ENCODE data around the gene MAGOH.

The MAGOH gene

GRCh38 chr1:53270873-53271272 is 32.6 kb upstream of the MAGOH start:
- Histone ChIP-seq H3K27ac (ENCODE audit: insufficient read depth, low read depth, low read length, poor library complexity, severe bottlenecking) (no peak overlapping the region), H3K27me3 (ENCODE audit: control insufficient read depth, insufficient read depth, low read length, poor library complexity, severe bottlenecking) (no peaks in the 10 kb centered on the region), H3K4me3 (ENCODE audit: insufficient read depth, low read depth, low read length) (no peak overlapping the region), H3K4me1 (ENCODE audit: control insufficient read depth, insufficient read depth, low read length) (no peaks in the 10 kb centered on the region), H3K9me3 (ENCODE audit: control insufficient read depth, low read length) (no peaks in the 10 kb centered on the region), H3K36me3 (ENCODE audit: control insufficient read depth, insufficient read depth, low read length) (peaks cover 4% of the 10 kb centered on the region)
- 93 to 94% methylated on average over 8 of the region's 8 CpGs for WGBS, 2 experiments

- Histone ChIP-seq H3K27me3 (ENCODE audit: control insufficient read depth, insufficient read depth, low read length, poor library complexity, severe bottlenecking) (no peaks in the 10 kb centered on the region), H3K9me3 (ENCODE audit: control insufficient read depth, low read length) (no peaks in the 10 kb centered on the region), H3K4me1 (ENCODE audit: control insufficient read depth, insufficient read depth, low read length) (no peaks in the 10 kb centered on the region), H3K27ac (ENCODE audit: insufficient read depth, low read depth, low read length, poor library complexity, severe bottlenecking) (no peak overlapping the region), H3K4me3 (ENCODE audit: insufficient read depth, low read depth, low read length) (no peak overlapping the region), H3K36me3 (ENCODE audit: control insufficient read depth, insufficient read depth, low read length) (peaks cover 4% of the 10 kb centered on the region)
- WGBS, 2 experiments: 93% methylated on average over 1 of the region's 1 CpG
Observed at GRCh38 chr1:53270107-53270506, 31.8 kb upstream of the MAGOH start.

- no peak overlapping the region for H3K4me3 ChIP-seq (ENCODE audit: insufficient read depth, low read depth, low read length)
- H3K36me3 ChIP-seq (ENCODE audit: control insufficient read depth, insufficient read depth, low read length): peaks cover 4% of the 10 kb centered on the region
- H3K9me3 ChIP-seq (ENCODE audit: control insufficient read depth, low read length): no peaks in the 10 kb centered on the region
- H3K4me1 ChIP-seq (ENCODE audit: control insufficient read depth, insufficient read depth, low read length): no peaks in the 10 kb centered on the region
- H3K27ac ChIP-seq (ENCODE audit: insufficient read depth, low read depth, low read length, poor library complexity, severe bottlenecking): no peak overlapping the region
- no peaks in the 10 kb centered on the region for H3K27me3 ChIP-seq (ENCODE audit: control insufficient read depth, insufficient read depth, low read length, poor library complexity, severe bottlenecking)
Observed at GRCh38 chr1:53267761-53268160, 29.4 kb upstream of the MAGOH start.

DNA sequence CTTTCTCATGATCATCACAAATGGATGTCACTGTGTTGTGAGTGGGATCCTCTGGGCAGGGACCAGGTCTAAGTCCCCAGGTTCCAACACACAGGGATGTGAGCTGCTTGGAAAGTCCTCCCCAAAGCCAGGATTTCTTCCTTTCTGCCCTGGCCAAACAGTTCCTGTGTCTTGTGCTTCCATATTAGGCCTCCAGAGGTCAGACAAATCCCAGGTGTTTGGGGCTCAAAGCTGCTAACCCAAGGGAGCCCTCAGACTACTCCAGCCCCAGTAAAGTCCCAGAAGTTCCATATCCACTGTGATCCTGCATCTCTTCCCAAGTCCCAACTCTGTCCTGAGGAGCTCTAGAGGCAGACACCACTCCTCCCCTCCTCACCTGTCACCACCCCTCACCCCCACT is 27.7 kb upstream of the MAGOH start:
- Histone ChIP-seq H3K27ac (ENCODE audit: insufficient read depth, low read depth, low read length, poor library complexity, severe bottlenecking) (no peak overlapping the region), H3K4me3 (ENCODE audit: insufficient read depth, low read depth, low read length) (no peak overlapping the region), H3K36me3 (ENCODE audit: control insufficient read depth, insufficient read depth, low read length) (peaks cover 4% of the 10 kb centered on the region), H3K27me3 (ENCODE audit: control insufficient read depth, insufficient read depth, low read length, poor library complexity, severe bottlenecking) (no peaks in the 10 kb centered on the region), H3K9me3 (ENCODE audit: control insufficient read depth, low read length) (no peaks in the 10 kb centered on the region), H3K4me1 (ENCODE audit: control insufficient read depth, insufficient read depth, low read length) (no peaks in the 10 kb centered on the region)

DNA sequence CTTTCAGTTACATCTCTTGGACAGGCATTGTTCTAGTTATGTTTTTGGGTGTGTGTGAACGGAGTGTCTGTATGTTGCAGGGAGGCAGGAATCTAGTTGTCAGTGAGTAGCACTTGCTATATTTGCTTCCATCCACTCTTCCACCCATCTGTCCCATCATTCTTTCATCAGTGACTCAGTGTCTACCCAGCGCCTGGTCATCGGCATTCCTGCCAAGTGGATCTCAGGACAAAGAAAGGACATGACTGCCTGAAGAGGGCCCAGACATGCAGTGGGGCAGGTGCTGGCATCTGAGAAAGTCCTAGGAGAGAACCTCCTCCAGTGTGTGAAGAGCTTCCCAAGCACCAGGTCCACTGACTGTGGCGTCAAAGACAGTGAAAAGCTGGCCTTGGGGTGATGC is 27.3 kb upstream of the MAGOH start:
- 97 to 98% methylated on average over 3 to 4 of the region's 4 CpGs for WGBS, 2 experiments
- no peak overlapping the region for H3K27ac ChIP-seq (ENCODE audit: insufficient read depth, low read depth, low read length, poor library complexity, severe bottlenecking)
- no peak overlapping the region for H3K4me3 ChIP-seq (ENCODE audit: insufficient read depth, low read depth, low read length)
- H3K4me1 ChIP-seq (ENCODE audit: control insufficient read depth, insufficient read depth, low read length): no peaks in the 10 kb centered on the region
- no peaks in the 10 kb centered on the region for H3K27me3 ChIP-seq (ENCODE audit: control insufficient read depth, insufficient read depth, low read length, poor library complexity, severe bottlenecking)
- H3K36me3 ChIP-seq (ENCODE audit: control insufficient read depth, insufficient read depth, low read length): peaks cover 4% of the 10 kb centered on the region
- H3K9me3 ChIP-seq (ENCODE audit: control insufficient read depth, low read length): no peaks in the 10 kb centered on the region

GRCh38 chr1:53264048-53264447 is 25.7 kb upstream of the MAGOH start:
- peaks cover 4% of the 10 kb centered on the region for H3K36me3 ChIP-seq (ENCODE audit: control insufficient read depth, insufficient read depth, low read length)
- H3K4me3 ChIP-seq (ENCODE audit: insufficient read depth, low read depth, low read length): no peak overlapping the region
- WGBS, 2 experiments: 96% methylated on average over 11 of the region's 11 CpGs
- H3K9me3 ChIP-seq (ENCODE audit: control insufficient read depth, low read length): no peaks in the 10 kb centered on the region
- H3K27me3 ChIP-seq (ENCODE audit: control insufficient read depth, insufficient read depth, low read length, poor library complexity, severe bottlenecking): no peaks in the 10 kb centered on the region
- H3K4me1 ChIP-seq (ENCODE audit: control insufficient read depth, insufficient read depth, low read length): no peaks in the 10 kb centered on the region
- no peak overlapping the region for H3K27ac ChIP-seq (ENCODE audit: insufficient read depth, low read depth, low read length, poor library complexity, severe bottlenecking)

- H3K27me3 ChIP-seq (ENCODE audit: control insufficient read depth, insufficient read depth, low read length, poor library complexity, severe bottlenecking): no peaks in the 10 kb centered on the region
- H3K27ac ChIP-seq (ENCODE audit: insufficient read depth, low read depth, low read length, poor library complexity, severe bottlenecking): no peak overlapping the region
- no peaks in the 10 kb centered on the region for H3K9me3 ChIP-seq (ENCODE audit: control insufficient read depth, low read length)
- H3K4me3 ChIP-seq (ENCODE audit: insufficient read depth, low read depth, low read length): no peak overlapping the region
- H3K36me3 ChIP-seq (ENCODE audit: control insufficient read depth, insufficient read depth, low read length): no peaks in the 10 kb centered on the region
- WGBS, 2 experiments: 94 to 96% methylated on average over 3 of the region's 3 CpGs
- H3K4me1 ChIP-seq (ENCODE audit: control insufficient read depth, insufficient read depth, low read length): no peaks in the 10 kb centered on the region
Observed at GRCh38 chr1:53262000-53262399, 23.7 kb upstream of the MAGOH start.

DNA sequence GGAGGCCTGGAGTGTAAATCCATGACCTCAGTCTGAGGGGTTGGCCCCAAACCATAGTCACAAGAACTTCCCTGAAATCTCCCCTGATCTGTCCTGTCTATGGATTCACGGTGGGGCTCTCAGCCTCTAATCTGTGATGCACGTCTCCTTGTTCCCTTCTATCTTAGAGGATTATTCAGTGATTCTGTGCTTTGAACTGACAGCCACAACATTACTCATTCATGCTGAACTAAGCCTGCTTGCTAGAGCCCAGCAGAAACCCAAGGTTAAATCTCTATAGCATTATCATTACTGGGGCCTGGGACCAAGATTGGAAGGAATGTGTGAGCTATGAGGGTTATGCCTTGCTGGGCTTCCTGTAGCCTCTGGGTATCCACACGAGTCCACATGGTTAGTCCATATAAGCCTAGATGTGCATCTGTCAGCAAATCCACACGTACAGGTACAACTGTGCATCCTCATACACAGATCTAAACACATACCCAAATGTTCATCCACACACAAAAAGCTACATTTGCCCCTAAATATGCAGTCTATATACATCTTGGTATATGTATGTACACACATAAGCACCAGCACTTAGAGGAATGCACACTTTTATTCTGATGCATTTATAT is 22.4 kb upstream of the MAGOH start:
- Histone ChIP-seq H3K36me3 (ENCODE audit: control insufficient read depth, insufficient read depth, low read length) (no peaks in the 10 kb centered on the region), H3K4me3 (ENCODE audit: insufficient read depth, low read depth, low read length) (no peak overlapping the region), H3K27ac (ENCODE audit: insufficient read depth, low read depth, low read length, poor library complexity, severe bottlenecking) (no peak overlapping the region), H3K9me3 (ENCODE audit: control insufficient read depth, low read length) (no peaks in the 10 kb centered on the region), H3K27me3 (ENCODE audit: control insufficient read depth, insufficient read depth, low read length, poor library complexity, severe bottlenecking) (no peaks in the 10 kb centered on the region), H3K4me1 (ENCODE audit: control insufficient read depth, insufficient read depth, low read length) (no peaks in the 10 kb centered on the region)
- WGBS, 2 experiments: 87 to 93% methylated on average over 4 of the region's 4 CpGs

DNA sequence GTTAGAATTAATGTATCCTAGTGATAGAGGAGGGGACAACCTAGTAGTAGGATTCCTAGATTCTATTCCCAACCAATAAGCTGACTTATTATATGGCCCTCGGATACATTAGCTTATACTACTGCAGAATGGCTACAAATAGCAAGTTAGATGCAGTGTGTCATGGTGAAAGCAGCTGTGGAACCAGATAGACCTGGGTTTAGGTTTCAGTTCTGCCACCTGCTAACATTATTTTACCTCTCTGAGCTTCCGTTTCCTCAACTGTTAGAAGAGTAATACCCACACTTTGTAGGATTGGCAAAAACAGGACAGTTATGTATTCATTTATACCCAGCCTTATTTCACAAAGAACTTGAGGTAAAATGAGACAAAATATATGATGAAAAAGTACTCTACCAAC is 21.6 kb upstream of the MAGOH start:
- Histone ChIP-seq H3K36me3 (ENCODE audit: control insufficient read depth, insufficient read depth, low read length) (no peaks in the 10 kb centered on the region), H3K27ac (ENCODE audit: insufficient read depth, low read depth, low read length, poor library complexity, severe bottlenecking) (no peak overlapping the region), H3K4me1 (ENCODE audit: control insufficient read depth, insufficient read depth, low read length) (no peaks in the 10 kb centered on the region), H3K4me3 (ENCODE audit: insufficient read depth, low read depth, low read length) (no peak overlapping the region), H3K27me3 (ENCODE audit: control insufficient read depth, insufficient read depth, low read length, poor library complexity, severe bottlenecking) (no peaks in the 10 kb centered on the region), H3K9me3 (ENCODE audit: control insufficient read depth, low read length) (no peaks in the 10 kb centered on the region)
- WGBS, 2 experiments: 91 to 100% methylated on average over 2 of the region's 2 CpGs

- no peak overlapping the region for H3K27ac ChIP-seq (ENCODE audit: insufficient read depth, low read depth, low read length, poor library complexity, severe bottlenecking)
- no peaks in the 10 kb centered on the region for H3K27me3 ChIP-seq (ENCODE audit: control insufficient read depth, insufficient read depth, low read length, poor library complexity, severe bottlenecking)
- no peaks in the 10 kb centered on the region for H3K9me3 ChIP-seq (ENCODE audit: control insufficient read depth, low read length)
- H3K36me3 ChIP-seq (ENCODE audit: control insufficient read depth, insufficient read depth, low read length): no peaks in the 10 kb centered on the region
- no peaks in the 10 kb centered on the region for H3K4me1 ChIP-seq (ENCODE audit: control insufficient read depth, insufficient read depth, low read length)
- no peak overlapping the region for H3K4me3 ChIP-seq (ENCODE audit: insufficient read depth, low read depth, low read length)
- WGBS, 2 experiments: 85 to 95% methylated on average over 1 of the region's 1 CpG
Observed at GRCh38 chr1:53258216-53258615, 19.9 kb upstream of the MAGOH start.

DNA sequence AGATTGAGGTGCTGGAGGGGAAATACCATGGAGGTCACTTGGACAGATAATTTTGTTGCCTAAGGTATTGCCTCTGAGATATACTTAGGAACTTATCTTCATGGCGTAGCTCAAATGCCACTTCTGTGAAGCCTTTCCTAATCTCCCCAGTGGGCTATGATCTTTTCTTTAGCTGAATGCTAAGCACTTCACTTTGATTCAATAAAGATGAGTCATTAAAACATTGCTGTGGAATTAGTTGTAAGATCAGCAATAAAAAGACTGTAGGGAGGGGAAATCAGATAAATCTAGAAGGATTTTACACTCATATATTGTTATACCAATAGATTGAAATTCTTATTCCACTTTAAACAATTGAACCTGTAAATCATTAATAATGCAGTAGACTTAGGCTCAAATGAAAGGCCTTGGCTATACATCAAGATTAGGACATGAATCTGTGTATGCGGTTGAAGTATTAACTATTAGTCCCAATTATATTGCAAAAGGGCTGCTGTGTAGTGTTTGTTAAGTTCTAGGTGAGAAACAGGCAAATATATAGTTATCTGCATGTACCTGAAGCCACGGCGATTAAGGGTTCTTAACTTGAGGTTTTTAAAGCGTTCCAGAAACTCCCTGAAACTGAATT is 19.2 kb upstream of the MAGOH start:
- H3K36me3 ChIP-seq (ENCODE audit: control insufficient read depth, insufficient read depth, low read length): no peaks in the 10 kb centered on the region
- H3K27ac ChIP-seq (ENCODE audit: insufficient read depth, low read depth, low read length, poor library complexity, severe bottlenecking): no peak overlapping the region
- WGBS, 2 experiments: 96 to 98% methylated on average over 5 of the region's 5 CpGs

More for the DNA sequence above, 19.2 kb upstream of the MAGOH start:
- no peaks in the 10 kb centered on the region for H3K9me3 ChIP-seq (ENCODE audit: control insufficient read depth, low read length)
- H3K4me1 ChIP-seq (ENCODE audit: control insufficient read depth, insufficient read depth, low read length): no peaks in the 10 kb centered on the region
- no peaks in the 10 kb centered on the region for H3K27me3 ChIP-seq (ENCODE audit: control insufficient read depth, insufficient read depth, low read length, poor library complexity, severe bottlenecking)
- no peak overlapping the region for H3K4me3 ChIP-seq (ENCODE audit: insufficient read depth, low read depth, low read length)

Data from ectodermal cell (in vitro differentiated cells).